Stimulated activated CD4-positive, alpha-beta T cell treated with anti-CD3 and anti-CD28 coated beads, TNF-alpha, amount 100 ng/mL, for 24 hours (primary cell): ENCODE results near the gene EEFSEC.

Experiments
- DNase-seq, 3 experiments: peaks; one replicate each; pipeline ENCODE4 v3.0.0-alpha.2; 2020; ENCODE audit warnings: low read depth in 3 of 3

Gene EEFSEC

DNA sequence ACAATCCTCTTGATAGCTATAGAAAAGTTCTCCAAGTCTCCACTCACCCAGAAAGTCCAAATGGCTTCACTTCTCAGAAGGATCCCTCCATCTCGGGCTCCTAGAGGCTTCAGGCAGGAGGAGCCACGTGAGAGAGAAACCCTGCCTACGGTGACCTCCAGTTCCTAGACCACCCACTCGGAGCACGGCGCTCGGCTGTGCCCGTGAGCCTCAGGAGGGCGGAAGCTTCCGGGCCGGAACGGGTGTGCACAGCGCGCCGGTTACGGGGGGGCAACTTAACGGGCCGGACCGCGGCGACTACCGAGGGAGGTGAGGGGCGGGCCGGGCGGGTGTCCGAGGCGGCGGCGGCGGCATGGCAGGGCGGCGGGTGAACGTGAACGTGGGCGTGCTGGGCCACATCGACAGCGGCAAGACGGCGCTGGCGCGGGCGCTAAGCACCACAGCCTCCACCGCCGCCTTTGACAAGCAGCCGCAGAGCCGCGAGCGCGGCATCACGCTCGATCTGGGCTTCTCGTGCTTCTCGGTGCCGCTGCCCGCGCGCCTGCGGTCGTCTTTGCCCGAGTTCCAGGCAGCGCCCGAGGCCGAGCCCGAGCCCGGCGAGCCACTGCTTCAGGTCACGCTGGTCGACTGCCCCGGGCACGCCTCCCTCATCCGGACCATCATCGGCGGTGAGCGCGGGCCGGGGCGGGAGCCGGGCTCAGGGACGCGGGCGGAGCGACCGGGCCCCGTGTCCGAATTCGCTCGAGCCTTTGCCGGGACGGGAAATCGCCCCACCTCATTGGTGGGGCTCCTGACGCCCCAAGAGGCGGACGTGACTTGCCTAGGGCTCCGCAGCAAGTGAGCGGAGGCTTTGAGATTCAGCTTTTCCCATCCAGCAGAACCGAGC lies at the start of gene EEFSEC:
EEFSEC (plus strand) TSS at position 326 of the 886 bp plus-strand sequence; CDS start at position 353, 27 bp downstream.
- DNase-seq: peak; percentile 77 to 85 (median 78)

DNA sequence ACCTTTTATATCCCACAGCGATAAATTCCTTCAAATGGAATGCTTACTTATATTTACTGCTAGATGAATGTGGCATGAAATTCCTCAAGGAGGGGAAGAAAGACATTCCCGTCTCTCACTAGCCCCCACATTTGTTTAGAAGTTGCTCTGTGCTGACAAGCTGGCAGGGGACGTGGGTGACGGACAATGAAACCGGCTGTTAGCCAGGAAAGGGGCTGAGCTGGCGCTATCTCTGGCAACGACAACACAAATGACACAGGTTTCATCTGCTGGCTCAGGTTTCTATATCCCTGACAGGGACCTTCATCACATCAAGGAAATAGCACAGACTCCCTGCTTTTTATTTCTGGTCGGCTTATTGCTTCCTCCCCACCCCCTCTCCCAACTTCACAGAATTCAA lies 45.4 kb upstream of the EEFSEC start:
- no peak for DNase-seq

DNA sequence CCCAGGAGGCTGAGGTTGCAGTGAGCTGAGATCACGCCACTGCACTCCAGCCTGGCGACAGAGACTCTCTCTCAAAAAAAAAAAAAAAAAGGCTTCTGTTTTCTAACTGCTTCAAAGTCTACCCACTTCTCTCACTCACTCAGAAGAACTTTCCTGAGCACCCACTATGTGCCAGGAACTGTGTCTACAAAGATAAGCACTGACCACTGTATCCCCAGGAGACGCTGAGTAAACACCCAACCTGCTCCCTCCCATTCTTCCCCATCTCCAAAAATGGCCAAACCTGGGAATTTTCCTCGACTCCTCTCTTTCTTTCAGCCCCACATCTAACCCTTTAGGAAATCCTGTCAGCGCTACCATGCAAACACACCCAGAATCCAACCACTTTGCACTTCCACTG lies 42.1 kb upstream of the EEFSEC start:
- no peak for DNase-seq

DNA sequence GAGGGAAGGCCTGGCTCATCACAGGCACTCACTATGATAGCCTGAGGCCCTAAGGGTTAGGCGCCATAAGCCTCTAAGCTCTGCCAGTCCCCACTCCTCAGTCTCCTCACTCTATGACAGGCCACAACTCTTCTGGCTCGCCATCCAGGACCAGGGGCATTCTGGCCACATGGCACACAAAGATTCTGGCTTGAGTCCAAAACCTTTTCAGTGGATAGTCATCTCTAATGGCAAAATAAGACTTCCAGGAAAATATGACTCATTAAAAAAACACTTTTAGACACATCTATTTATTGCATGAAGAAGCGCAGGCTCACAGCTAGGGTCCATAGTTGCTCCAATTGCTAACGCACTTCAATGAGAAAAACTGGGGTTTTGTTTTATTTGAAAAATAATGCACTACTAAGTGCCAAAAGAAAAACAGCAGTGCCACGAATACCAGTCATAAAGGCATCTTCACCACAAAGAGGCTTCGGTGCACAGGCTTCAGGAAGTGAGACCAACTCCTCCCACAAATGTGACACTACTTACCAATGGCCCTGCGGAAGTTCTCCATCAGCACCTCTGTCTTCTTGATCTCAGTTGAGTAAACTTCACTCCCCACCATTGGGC lies 40.8 kb upstream of the EEFSEC start:
- peak in 1 of 3 experiments; percentile 14 for DNase-seq

- no peak for DNase-seq
Measured at GRCh38 chr3:128113817-128114794, 39.2 kb upstream of the EEFSEC start.

DNA sequence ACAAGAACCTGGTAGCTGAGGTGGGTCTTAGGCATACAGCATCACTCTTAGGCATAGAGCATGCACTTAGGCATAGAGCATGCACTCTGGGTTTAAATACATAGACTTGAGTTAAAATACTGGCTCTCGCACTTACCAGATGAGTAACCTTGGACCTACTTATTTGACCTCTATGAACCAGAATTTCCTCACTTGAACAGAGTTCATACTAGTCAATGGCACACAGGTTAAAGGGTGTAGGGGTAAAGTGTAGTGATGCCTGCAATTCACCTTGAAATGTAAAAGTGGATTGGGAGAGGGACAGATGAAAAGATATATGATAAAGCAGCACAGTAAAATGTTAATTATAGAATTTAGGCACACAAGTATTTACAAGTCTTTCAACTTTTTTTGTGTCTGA lies 31.3 kb upstream of the EEFSEC start:
- no peak for DNase-seq

GRCh38 chr3:128123156-128123537 lies 30.1 kb upstream of the EEFSEC start:
- no peak for DNase-seq

DNA sequence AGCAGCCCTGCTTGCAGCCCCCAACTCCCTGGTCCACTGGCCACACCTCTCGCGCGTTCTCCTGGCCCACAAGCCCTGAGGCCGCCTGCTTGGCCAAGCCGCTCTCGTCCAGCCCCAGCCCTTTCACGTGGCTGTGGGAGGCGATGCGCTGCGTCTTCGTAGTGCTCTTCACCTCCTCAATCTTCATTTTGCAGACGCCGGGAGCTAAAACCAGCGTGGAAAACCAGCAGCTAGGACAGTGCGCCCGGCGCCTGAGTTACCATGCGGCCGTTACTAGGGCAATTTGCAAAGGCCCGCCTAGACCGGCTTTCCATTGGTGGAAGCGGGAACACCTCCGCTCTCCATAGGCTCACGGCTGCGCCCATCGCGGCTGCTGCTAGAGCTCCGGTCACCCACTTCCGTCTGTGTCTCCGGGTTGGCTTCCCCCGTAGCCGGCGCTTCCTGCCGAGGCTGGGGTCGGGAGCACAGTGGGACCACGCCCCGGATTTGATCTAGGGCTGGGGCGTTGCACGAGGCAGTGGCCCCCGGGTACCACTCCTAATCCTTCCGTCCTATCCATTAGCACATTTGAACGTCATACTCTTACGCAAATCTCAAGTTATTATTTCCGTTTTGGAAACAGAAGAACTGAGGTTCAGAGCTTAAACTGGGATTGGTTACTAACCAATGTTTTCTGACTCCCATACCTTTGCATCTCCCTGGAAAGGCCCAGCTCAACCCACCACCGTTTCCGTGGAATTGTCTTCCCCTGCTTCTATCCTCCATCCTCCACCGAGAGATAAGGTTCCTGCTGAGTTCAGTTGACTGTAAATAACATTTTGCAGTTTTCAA lies 29.5 kb upstream of the EEFSEC start, which contains the start of gene RUVBL1:
RUVBL1 (minus strand) TSS at position 275 of the 831 bp plus-strand sequence; CDS start at position 187, 88 bp downstream.
- peak; percentile 93 to 96 (median 94) for DNase-seq

GRCh38 chr3:128127236-128127635 lies 26.0 kb upstream of the EEFSEC start:
- no peak for DNase-seq

- no peak for DNase-seq
Measured at GRCh38 chr3:128128251-128128650, 25.0 kb upstream of the EEFSEC start.

DNA sequence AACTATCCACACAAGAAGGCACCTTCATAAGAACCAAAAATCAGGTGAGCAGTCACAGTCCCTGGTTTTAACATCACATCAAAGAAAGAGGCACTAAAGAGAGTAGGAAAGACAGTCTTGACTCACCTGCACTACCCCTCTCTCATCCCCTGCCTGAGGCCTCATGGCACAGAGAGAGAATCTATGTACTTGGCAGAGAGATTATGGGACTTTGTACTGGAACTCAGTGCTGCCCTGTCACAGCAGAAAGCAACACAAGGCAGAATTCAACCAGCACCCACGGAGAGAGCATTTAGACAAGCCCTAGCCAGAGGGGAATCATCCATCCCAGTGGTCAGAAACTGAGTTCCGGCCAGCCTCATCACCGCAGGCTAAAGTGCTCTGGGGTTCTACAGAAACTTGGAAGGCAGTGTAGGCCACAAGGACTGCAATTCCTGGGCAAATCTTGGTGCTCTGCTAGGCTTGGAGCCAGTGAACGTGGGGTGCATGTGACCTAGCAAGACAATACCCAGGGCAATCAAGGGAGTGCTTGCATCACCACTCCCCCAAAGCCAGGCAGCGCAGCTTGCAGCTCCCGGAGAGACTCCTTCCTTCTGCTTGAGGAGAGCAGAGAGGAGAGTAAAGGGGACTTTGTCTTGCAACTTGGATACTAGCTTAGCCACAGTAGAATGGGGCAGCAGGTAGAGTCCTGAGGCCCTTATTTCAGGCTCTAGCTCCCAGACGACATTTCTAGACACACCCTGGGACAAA lies 21.2 kb upstream of the EEFSEC start:
- DNase-seq: no peak

- DNase-seq: no peak
Measured at GRCh38 chr3:128133273-128133883, 19.9 kb upstream of the EEFSEC start.

DNA sequence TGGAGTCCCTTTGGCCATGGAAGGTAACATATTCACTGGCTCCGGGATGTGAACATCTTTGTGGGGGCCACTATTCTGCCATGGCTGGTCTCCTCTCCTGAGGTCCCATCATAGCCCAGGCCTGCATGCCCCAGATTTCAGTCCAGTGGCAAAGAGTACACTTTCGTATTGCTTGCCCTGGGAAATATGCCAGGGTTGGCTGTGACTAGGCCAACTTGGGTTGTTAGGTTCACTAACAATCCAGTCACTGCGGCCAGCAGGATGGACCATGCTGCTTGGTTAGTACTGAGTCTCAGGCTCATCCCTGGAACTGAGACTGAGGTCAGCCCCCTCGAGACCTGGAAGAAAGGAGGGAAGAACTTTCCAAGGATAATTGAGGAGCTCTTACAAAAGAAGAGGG lies 9.8 kb upstream of the EEFSEC start:
- no peak for DNase-seq

- no peak for DNase-seq
Measured at GRCh38 chr3:128144512-128145187, 8.6 kb upstream of the EEFSEC start.

GRCh38 chr3:128145279-128145678 lies 8.0 kb upstream of the EEFSEC start:
- no peak for DNase-seq

DNA sequence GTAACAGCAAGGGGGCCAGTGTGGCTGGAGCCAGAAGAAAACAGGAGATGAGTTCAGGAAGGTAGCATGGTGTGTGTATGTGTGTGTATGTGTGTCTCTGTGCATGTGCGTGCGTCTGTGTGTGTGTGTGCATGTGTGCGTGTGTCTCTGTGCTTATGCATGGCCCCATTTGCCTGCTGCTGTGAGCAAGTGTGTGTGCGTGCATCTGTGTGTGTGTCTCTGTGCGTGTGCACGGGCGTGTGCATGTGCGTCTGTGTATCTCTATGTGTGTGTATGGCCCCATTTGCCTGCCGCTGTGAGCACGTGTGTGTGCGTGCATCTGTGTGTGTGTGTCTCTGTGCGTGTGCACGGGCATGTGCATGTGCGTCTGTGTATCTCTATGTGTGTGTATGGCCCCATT lies 7.1 kb upstream of the EEFSEC start:
- no peak for DNase-seq

GRCh38 chr3:128149650-128150049 lies 3.6 kb upstream of the EEFSEC start:
- no peak for DNase-seq

GRCh38 chr3:128151758-128152274 lies 1.5 kb upstream of the EEFSEC start:
- DNase-seq: no peak
